GM12878 (cell line): ENCODE measurements around the gene TRIM46. TPM values are rescaled to one million over a fixed set of nuclear protein-coding genes. Genes with fewer than 3 reads are reported as not detected.
"Not testable (repeated sequence)": the region's sequence is repeated elsewhere in the genome, so short reads cannot be mapped to it uniquely, and the experiment has no call there.

ENCODE experiments used
- ATAC-seq: fragments of 200-7000 bp; cut with Tn5 transposase; 3 replicates; pipeline ENCODE4 v1.9.1; 2020; ENCODE audit warnings: mild to moderate bottlenecking, moderate library complexity
- BruUV-seq: library from RNA; stranded (reverse); fragments of 400-500 nt; replicated peaks from 2 replicates; lab custom pipeline; 2021; lab: Mats Ljungman, UMichigan
- CTCF ChIA-PET: fragments of 300-600 bp; sonication (Branson Sonifier 250); formaldehyde crosslinking; extraction: SDS; loops from one replicate; lab custom pipeline; 2021; ENCODE audit warnings: inconsistent platforms; lab: Yijun Ruan, JAX
- POLR2A ChIA-PET: fragments of 350-600 bp; formaldehyde crosslinking; extraction: SDS; loops from one replicate; lab custom pipeline; 2021; ENCODE audit warnings: inconsistent platforms; lab: Charles Lee
- RAD21 ChIA-PET: fragments of 300-600 bp; sonication (Branson Sonifier 250); formaldehyde crosslinking; loops from one replicate; lab custom pipeline; 2023; ENCODE audit warnings: antibody characterized with exemption; ENCODE audit not compliant: unreplicated experiment; lab: Charles Lee
- SMC1A ChIA-PET: fragments of 300-600 bp; sonication (Branson Sonifier 250); formaldehyde crosslinking; loops from one replicate; lab custom pipeline; 2023; ENCODE audit not compliant: unreplicated experiment, uncharacterized antibody; lab: Charles Lee
- DNase-seq: peaks from one replicate; pipeline ENCODE4 v3.0.0-alpha.2; 2011; ENCODE audit warnings: low read depth, low spot score
- FAIRE-seq: peaks from 3 replicates; lab custom pipeline; 2011; peaks lifted over from hg19 to GRCh38; lab: Jason Lieb, UNC
- H2AFZ ChIP-seq: 2 replicates; pipeline ENCODE4 v1.6.0; 2011; ENCODE audit warnings: low read depth, low read length, control low read depth; ENCODE audit not compliant: control insufficient read depth
- H3K27ac ChIP-seq: 2 replicates; pipeline ENCODE4 v1.5.1; 2011; ENCODE audit warnings: control low read depth; ENCODE audit not compliant: control insufficient read depth, insufficient read depth
- H3K27me3 ChIP-seq, 2 experiments: replicated peaks in 1 of 2; 2 replicates each; pipeline versions ENCODE4 v1.6.0 to v1.6.1; 2011; ENCODE audit warnings: low read length in 1 of 2; ENCODE audit not compliant: control insufficient read depth in 2 of 2, insufficient read depth in 2 of 2
- H3K36me3 ChIP-seq, 2 experiments: 2 replicates each; pipeline ENCODE4 v1.5.1; 2011; ENCODE audit warnings: low read length in 1 of 2; ENCODE audit not compliant: control insufficient read depth in 2 of 2, insufficient read depth in 2 of 2
- H3K4me1 ChIP-seq: 2 replicates; pipeline ENCODE4 v1.6.1; 2011; ENCODE audit warnings: mild to moderate bottlenecking, low read length, moderate library complexity, mixed read lengths; ENCODE audit not compliant: control insufficient read depth, insufficient read depth
- H3K4me2 ChIP-seq: 2 replicates; pipeline ENCODE4 v1.6.0; 2011; ENCODE audit warnings: control low read depth; ENCODE audit not compliant: control insufficient read depth, insufficient read depth
- H3K4me3 ChIP-seq: fragments of 200-600 bp; sonication (generic); 2 replicates; pipeline ENCODE4 v1.5.1; 2016
- H3K79me2 ChIP-seq: 2 replicates; pipeline ENCODE4 v1.6.0; 2011; ENCODE audit warnings: low read length; ENCODE audit not compliant: control insufficient read depth, insufficient read depth
- H3K9ac ChIP-seq: 2 replicates; pipeline ENCODE4 v1.8.0; 2011; ENCODE audit warnings: low read length, control low read depth, mixed read lengths; ENCODE audit not compliant: control insufficient read depth, insufficient read depth
- H3K9me3 ChIP-seq: replicated peaks from 3 replicates; pipeline ENCODE4 v1.5.1; 2011; ENCODE audit warnings: mild to moderate bottlenecking, low read length; ENCODE audit not compliant: control insufficient read depth, insufficient read depth
- H4K20me1 ChIP-seq: 2 replicates; pipeline ENCODE4 v1.6.0; 2011; ENCODE audit not compliant: control insufficient read depth, insufficient read depth
- E4F1 ChIP-seq: fragments of 450-650 bp; IDR thresholded peaks from 2 replicates; pipeline ENCODE4 v1.6.1; 2018; ENCODE audit warnings: borderline replicate concordance, mild to moderate bottlenecking; ENCODE audit not compliant: partially characterized antibody
- LARP7 ChIP-seq: fragments of 450-650 bp; IDR thresholded peaks from 2 replicates; pipeline ENCODE4 v1.6.1; 2017; ENCODE audit warnings: mild to moderate bottlenecking
- NFYB ChIP-seq: IDR thresholded peaks from 2 replicates; pipeline ENCODE4 v1.6.1; 2011; ENCODE audit warnings: low read depth, mild to moderate bottlenecking, low read length, improper control_type of control experiment, moderate library complexity; ENCODE audit not compliant: insufficient read depth
- TAF1 ChIP-seq: IDR thresholded peaks from 2 replicates; pipeline ENCODE4 v1.6.1; 2011; ENCODE audit warnings: mild to moderate bottlenecking, low read depth, low read length, borderline replicate concordance
- WGBS: methylation state at CpG from one replicate; pipeline ENCODE4 v1.1.6; 2016; ENCODE audit warnings: low lambda C conversion rate; ENCODE audit not compliant: insufficient replicate concordance, insufficient coverage; ENCODE audit errors: missing lambda C conversion rate; 5-methylcytosine and 5-hydroxymethylcytosine counted together
- in situ Hi-C: fragments of 300-500 bp; cut with MboI; formaldehyde crosslinking; loops from 9 replicates; pipeline ENCODE4 v1.14.3; 2018; ENCODE audit warnings: mixed read lengths
- intact Hi-C: fragments of 100-400 bp; cut with micrococcal nuclease; formaldehyde crosslinking; loops from one replicate; pipeline ENCODE4 v1.14.2; 2022; ENCODE audit not compliant: unreplicated experiment
- polyA plus RNA-seq, 11 experiments: library from polyadenylated mRNA; depleted of rRNA in 4 of 11; unstranded in 6 of 11; stranded (reverse) in 5 of 11; fragments of >200 nt; fragmentation: Nextera tagmentation in 4 of 11; fragmentation: Illumina TruSeq in 1 of 11; extraction: Ambion mirVana in 4 of 11; extraction: Trizol in 1 of 11; gene quantifications; 1 replicate in 1 of 11; 2 replicates in 10 of 11; pipeline versions ENCODE4 v1.2.1 to v1.2.3, GENCODE V29; 2011 to 2016; ENCODE audit warnings: inconsistent platforms in 2 of 11, missing spikeins in 2 of 11, low read depth in 1 of 11
- total RNA-seq, 4 experiments: library from RNA; depleted of rRNA in 3 of 4; stranded (reverse); fragments of >200 nt in 3 of 4; fragmentation: Illumina TruSeq in 1 of 4; extraction: Trizol in 1 of 4; gene quantifications; 2 replicates each; pipeline versions ENCODE4 v1.2.1 to v1.2.3, GENCODE V29; 2013 to 2021

The TRIM46 gene
- total and polyA plus RNA-seq, 10 of the 15 experiments (the other 5 are each of a cell fraction or from before 2014, with no cell fraction given): 0.08 to 3.1 (median 0.97) TPM

GRCh38 chr1:155187456-155187891 is 13.8 kb downstream of the TRIM46 start (continued):
- no peak for TF ChIP-seq E4F1

- peaks cover 25% of the 10 kb centered on the region for H3K4me1 ChIP-seq
- H2AFZ ChIP-seq: no peak overlapping the region
- in situ Hi-C loops: no loop called here
- no peak overlapping the region for H3K9ac ChIP-seq
- POLR2A ChIA-PET: no interaction called here
- no peaks in the 10 kb centered on the region for H4K20me1 ChIP-seq
- no peak overlapping the region for H3K4me3 ChIP-seq
- H3K27me3 ChIP-seq: no peaks in the 10 kb centered on the region
- WGBS: 94% methylated on average over 10 of the region's 14 CpGs
- no TSS peak for BruUV-seq
- no peaks in the 10 kb centered on the region for H3K9me3 ChIP-seq
- FAIRE-seq (no peak), DNase-seq (no peak), ATAC-seq (no peak)
- RAD21 ChIA-PET: no interaction called here
- no peaks in the 10 kb centered on the region for H3K79me2 ChIP-seq
- SMC1A ChIA-PET: no interaction called here
- no peaks in the 10 kb centered on the region for H3K36me3 ChIP-seq
- no peak overlapping the region for H3K27ac ChIP-seq
- no peak overlapping the region for H3K4me2 ChIP-seq
- CTCF ChIA-PET: interaction anchor here (1.0 kb wide), 1 partner anchor 15 kb away, joined by 4 read pairs; the partner anchor contains the start of gene KRTCAP2
- TF ChIP-seq LARP7 (no peak), NFYB (no peak), E4F1 (no peak), TAF1 (no peak)
- intact Hi-C loops: no loop called here
These were observed 14.6 kb downstream of the TRIM46 start for GRCh38 chr1:155188268-155188667.

GRCh38 chr1:155189926-155190325 is 16.3 kb downstream of the TRIM46 start:
- DNase-seq, SMC1A ChIA-PET, H3K36me3 ChIP-seq, H4K20me1 ChIP-seq, H3K27me3 ChIP-seq, H2AFZ ChIP-seq, FAIRE-seq, BruUV-seq, H3K4me2 ChIP-seq, CTCF ChIA-PET, H3K4me3 ChIP-seq, H3K9ac ChIP-seq, intact Hi-C loops, H3K27ac ChIP-seq, H3K9me3 ChIP-seq, RAD21 ChIA-PET, ATAC-seq, in situ Hi-C loops, POLR2A ChIA-PET, H3K79me2 ChIP-seq: not testable (repeated sequence)
- 95% methylated on average over 16 of the region's 45 CpGs for WGBS
- H3K4me1 ChIP-seq: peaks cover 28% of the 10 kb centered on the region
